SK-N-SH (cell line): ENCODE data around the gene CNEP1R1. TPM values are rescaled to one million over a fixed set of nuclear protein-coding genes. Genes with fewer than 3 reads are reported as not detected.

Experiments
- CTCF ChIA-PET: fragments of 300-600, 350-600 bp; formaldehyde crosslinking; extraction: SDS; loops from one replicate; lab custom pipeline; 2021; lab: Yijun Ruan, JAX
- POLR2A ChIA-PET: fragments of 350-600 bp; sonication (Branson Sonifier 250); formaldehyde crosslinking; extraction: SDS; loops from one replicate; lab custom pipeline; 2020; ENCODE audit warnings: antibody characterized with exemption, inconsistent platforms; lab: Yijun Ruan, JAX
- DNase-seq: peaks from one replicate; pipeline ENCODE4 v3.0.0; 2012
- H2AFZ ChIP-seq: fragments of 200-600 bp; sonication (generic); 2 replicates; pipeline ENCODE4 v1.8.1; 2016; ENCODE audit warnings: antibody characterized with exemption, mild to moderate bottlenecking, low read depth
- H3F3A ChIP-seq: fragments of 200-600 bp; sonication (generic); replicated peaks from 2 replicates; pipeline ENCODE3; 2016; ENCODE audit warnings: antibody characterized with exemption, mild to moderate bottlenecking; ENCODE audit not compliant: insufficient read depth
- H3K27ac ChIP-seq, 2 experiments: fragments of 200-500 bp in 1 of 2; fragments of 200-600 bp in 1 of 2; sonication (Bioruptor generic) in 1 of 2; sonication (generic), shearing (Covaris generic) in 1 of 2; 2 replicates each; pipeline versions ENCODE4 v1.5.1 to v1.6.1; 2014 to 2016; ENCODE audit warnings: low read depth in 2 of 2, inconsistent platforms in 1 of 2, low read length in 1 of 2, mild to moderate bottlenecking in 1 of 2, mixed read lengths in 1 of 2
- H3K27me3 ChIP-seq: fragments of 200-600 bp; sonication (generic), shearing (Covaris generic); 2 replicates; pipeline ENCODE4 v1.6.1; 2016; ENCODE audit warnings: mixed run types; ENCODE audit not compliant: insufficient read depth
- H3K36me3 ChIP-seq, 2 experiments: fragments of 200-500 bp in 1 of 2; fragments of 200-600 bp in 1 of 2; sonication (Bioruptor generic) in 1 of 2; sonication (generic) in 1 of 2; replicated peaks in 1 of 2; 2 replicates each; pipeline versions ENCODE3 to v1.5.1; 2014 to 2016; ENCODE audit warnings: low read length in 1 of 2, mild to moderate bottlenecking in 1 of 2; ENCODE audit not compliant: insufficient read depth in 2 of 2, control insufficient read depth in 1 of 2
- H3K4me1 ChIP-seq, 2 experiments: fragments of 200-500 bp in 1 of 2; fragments of 200-600 bp in 1 of 2; sonication (Bioruptor generic) in 1 of 2; sonication (generic), shearing (Covaris generic) in 1 of 2; 2 replicates each; pipeline versions ENCODE4 v1.5.1 to v1.6.1; 2014 to 2016; ENCODE audit warnings: low read depth in 1 of 2, low read length in 1 of 2, mixed run types in 1 of 2; ENCODE audit not compliant: insufficient read depth in 2 of 2, control insufficient read depth in 1 of 2
- H3K4me2 ChIP-seq: fragments of 200-600 bp; sonication (generic), shearing (Covaris generic); 2 replicates; pipeline ENCODE4 v1.6.1; 2017; ENCODE audit warnings: mixed run types
- H3K4me3 ChIP-seq, 2 experiments: fragments of 200-500 bp in 1 of 2; fragments of 200-600 bp in 1 of 2; sonication (Bioruptor generic) in 1 of 2; sonication (generic), shearing (Covaris generic) in 1 of 2; 2 replicates each; pipeline versions ENCODE4 v1.5.1 to v1.8.1; 2014 to 2016; ENCODE audit warnings: low read depth in 2 of 2, inconsistent platforms in 1 of 2, low read length in 1 of 2, mild to moderate bottlenecking in 1 of 2, mixed read lengths in 1 of 2, moderate library complexity in 1 of 2
- H3K79me2 ChIP-seq: fragments of 200-600 bp; sonication (generic); 2 replicates; pipeline ENCODE4 v1.8.1; 2017; ENCODE audit warnings: mild to moderate bottlenecking; ENCODE audit not compliant: insufficient read depth
- H3K9ac ChIP-seq: fragments of 200-600 bp; sonication (generic); 2 replicates; pipeline ENCODE4 v1.6.1; 2017; ENCODE audit warnings: mixed run types
- H3K9me2 ChIP-seq: fragments of 200-600 bp; sonication (generic); 2 replicates; pipeline ENCODE4 v1.6.1; 2017; ENCODE audit warnings: mixed run types
- H3K9me3 ChIP-seq: fragments of 200-600 bp; sonication (generic); 2 replicates; pipeline ENCODE4 v1.6.1; 2017; ENCODE audit warnings: mixed run types, mild to moderate bottlenecking, moderate library complexity
- H4K20me1 ChIP-seq: fragments of 200-600 bp; sonication (generic); 2 replicates; pipeline ENCODE4 v1.6.1; 2017; ENCODE audit warnings: mild to moderate bottlenecking, mixed run types; ENCODE audit not compliant: insufficient read depth
- CHD2 ChIP-seq: fragments of 150-350 bp; IDR thresholded peaks from 2 replicates; pipeline ENCODE4 v1.6.1; 2018; ENCODE audit warnings: low read length; ENCODE audit not compliant: partially characterized antibody
- ELF1 ChIP-seq: IDR thresholded peaks from 2 replicates; pipeline ENCODE4 v1.4.0; 2012
- EP300 ChIP-seq, 2 experiments: IDR thresholded peaks; 2 replicates each; pipeline versions ENCODE4 v1.4.0 to v1.6.1; 2012; ENCODE audit warnings: borderline replicate concordance in 1 of 2, low read depth in 1 of 2, low read length in 1 of 2
- FOSL2 ChIP-seq: IDR thresholded peaks from 2 replicates; pipeline ENCODE4 v1.4.0; 2012; ENCODE audit warnings: low read depth, mild to moderate bottlenecking, moderate library complexity, borderline replicate concordance
- FOXJ3 ChIP-seq: sonication (generic); formaldehyde crosslinking; IDR thresholded peaks from 2 replicates; pipeline ENCODE4 v1.5.1; 2020; ENCODE audit warnings: mild to moderate bottlenecking, missing genetic modification reagents
- FOXM1 ChIP-seq: IDR thresholded peaks from 2 replicates; pipeline ENCODE4 v1.4.0; 2012; ENCODE audit warnings: low read depth, mild to moderate bottlenecking
- GABPA ChIP-seq: IDR thresholded peaks from 2 replicates; pipeline ENCODE4 v1.4.0; 2012; ENCODE audit warnings: low read depth, mild to moderate bottlenecking
- JUND ChIP-seq: IDR thresholded peaks from 2 replicates; pipeline ENCODE4 v1.4.0; 2012
- MAX ChIP-seq: IDR thresholded peaks from 2 replicates; pipeline ENCODE4 v1.4.0; 2012; ENCODE audit warnings: low read depth
- MEF2A ChIP-seq: IDR thresholded peaks from 2 replicates; pipeline ENCODE4 v1.4.0; 2012; ENCODE audit warnings: low read depth, borderline replicate concordance
- MXI1 ChIP-seq: IDR thresholded peaks from 2 replicates; pipeline ENCODE4 v1.6.1; 2012; ENCODE audit warnings: mild to moderate bottlenecking, low read depth, low read length, improper control_type of control experiment
- NFIC ChIP-seq: IDR thresholded peaks from 2 replicates; pipeline ENCODE4 v1.4.0; 2012; ENCODE audit warnings: borderline replicate concordance
- NRF1 ChIP-seq: IDR thresholded peaks from 2 replicates; pipeline ENCODE4 v1.6.1; 2012; ENCODE audit warnings: low read depth, mild to moderate bottlenecking, low read length
- POLR2AphosphoS5 ChIP-seq: IDR thresholded peaks from 2 replicates; pipeline ENCODE4 v1.6.1; 2012; ENCODE audit warnings: low read depth, low read length
- REST ChIP-seq: IDR thresholded peaks from 2 replicates; pipeline ENCODE4 v1.6.1; 2012; ENCODE audit warnings: mild to moderate bottlenecking, low read depth, low read length, moderate library complexity
- RFX5 ChIP-seq: IDR thresholded peaks from 2 replicates; pipeline ENCODE4 v1.6.1; 2012; ENCODE audit warnings: mild to moderate bottlenecking, improper control_type of control experiment, low read length
- SMC3 ChIP-seq: IDR thresholded peaks from 2 replicates; pipeline ENCODE4 v1.6.1; 2012; ENCODE audit warnings: low read depth, low read length, improper control_type of control experiment
- TAF1 ChIP-seq: IDR thresholded peaks from 2 replicates; pipeline ENCODE4 v1.6.1; 2012; ENCODE audit warnings: low read depth, mild to moderate bottlenecking, low read length, moderate library complexity, borderline replicate concordance
- TCF12 ChIP-seq: IDR thresholded peaks from 2 replicates; pipeline ENCODE4 v1.4.0; 2012
- TEAD4 ChIP-seq: IDR thresholded peaks from 2 replicates; pipeline ENCODE4 v1.4.0; 2012; ENCODE audit warnings: mild to moderate bottlenecking, borderline replicate concordance; ENCODE audit not compliant: insufficient read depth
- ZBTB33 ChIP-seq: IDR thresholded peaks from 2 replicates; pipeline ENCODE4 v1.4.0; 2012; ENCODE audit warnings: low read depth, borderline replicate concordance
- WGBS: methylation state at CpG from one replicate; pipeline ENCODE4 v1.1.6; 2017; ENCODE audit warnings: low lambda C conversion rate; 5-methylcytosine and 5-hydroxymethylcytosine counted together
- polyA plus RNA-seq, 3 experiments: library from polyadenylated mRNA; depleted of rRNA; stranded (reverse); fragments of >200 nt; gene quantifications; 2 replicates each; pipeline ENCODE4 v1.2.3, GENCODE V29; 2012

CNEP1R1 gene
- polyA plus RNA-seq, 1 of the 3 experiments (the other 2 are of a cell fraction): 19.2 TPM

GRCh38 chr16:50015631-50016030, 9.4 kb upstream of the CNEP1R1 start:
- no peak overlapping the region for H3K4me3 ChIP-seq
- POLR2A ChIA-PET: no interaction called here
- TF ChIP-seq TAF1 (no peak), RFX5 (no peak), EP300 (IDR thresholded peaks at IDR 0.05; ENCODE audit: borderline replicate concordance in 1 of 2, low read depth in 1 of 2, low read length in 1 of 2) (no peak), TCF12 (no peak), POLR2AphosphoS5 (no peak), SMC3 (no peak), NRF1 (no peak)
- TF ChIP-seq, all 33 proteins: peak for 0

GRCh38 chr16:50017553-50017952, 7.5 kb upstream of the CNEP1R1 start:
- Histone ChIP-seq H3K4me3 (no peak overlapping the region), H3K27me3 (no peaks in the 10 kb centered on the region; the same call in 1 of the 2 replicates), H3K9me2 (no peaks in the 10 kb centered on the region), H3K9me3 (no peaks in the 10 kb centered on the region), H3K4me1 (no peaks in the 10 kb centered on the region), H3F3A (no peaks in the 10 kb centered on the region), H3K4me2 (no peak overlapping the region), H3K79me2 (no peaks in the 10 kb centered on the region), H4K20me1 (no peaks in the 10 kb centered on the region), H3K27ac (no peak overlapping the region), H3K36me3 (no peaks in the 10 kb centered on the region), H3K9ac (no peak overlapping the region), H2AFZ (no peak overlapping the region)
- WGBS: 73% methylated on average over 9 of the region's 9 CpGs
- TF ChIP-seq CHD2 (no peak), NRF1 (no peak), REST (no peak), EP300 (IDR thresholded peaks at IDR 0.05; ENCODE audit: borderline replicate concordance in 1 of 2, low read depth in 1 of 2, low read length in 1 of 2) (no peak), FOXM1 (no peak), GABPA (no peak), MAX (no peak), FOXJ3 (CRISPR knock-in tag) (no peak), TEAD4 (no peak), POLR2AphosphoS5 (no peak), NFIC (no peak), ELF1 (no peak), SMC3 (no peak), RFX5 (no peak), MEF2A (no peak), FOSL2 (no peak), TCF12 (no peak), MXI1 (no peak), JUND (no peak), ZBTB33 (no peak)
- ChIA-PET CTCF (no interaction called here), POLR2A (no interaction called here)
- no peak for DNase-seq

More at GRCh38 chr16:50015631-50016030, 9.4 kb upstream of the CNEP1R1 start:
- H3K36me3 ChIP-seq: no peaks in the 10 kb centered on the region
- H2AFZ ChIP-seq: no peak overlapping the region
- CTCF ChIA-PET: interaction anchor here (0.8 to 7.1 kb wide), 2 partner anchors 10 to 651 kb away, joined by 3 to 34 read pairs; partner anchors contain the start of gene CNEP1R1
- H3K4me1 ChIP-seq: no peaks in the 10 kb centered on the region
- H3K4me2 ChIP-seq: no peak overlapping the region
- no peaks in the 10 kb centered on the region for H3K9me3 ChIP-seq
- H3K9ac ChIP-seq: no peak overlapping the region
- H3K27me3 ChIP-seq: no peaks in the 10 kb centered on the region; the same call in 1 of the 2 replicates
- no peaks in the 10 kb centered on the region for H3K9me2 ChIP-seq
- no peaks in the 10 kb centered on the region for H3K79me2 ChIP-seq
- no peaks in the 10 kb centered on the region for H3F3A ChIP-seq
- no peak overlapping the region for H3K27ac ChIP-seq
- 77% methylated on average over 2 of the region's 2 CpGs for WGBS
- DNase-seq: no peak
- H4K20me1 ChIP-seq: no peaks in the 10 kb centered on the region
